GM12874 (cell line): ENCODE data around the gene YWHAE.

Source experiments
- TF ChIP-seq, protein P1 (sequence below): IDR thresholded peaks from 2 replicates; pipeline ENCODE4 v1.5.1; 2011; ENCODE audit warnings: low read depth, mild to moderate bottlenecking, control low read depth, low read length, moderate library complexity; ENCODE audit not compliant: insufficient read depth

YWHAE gene

DNA sequence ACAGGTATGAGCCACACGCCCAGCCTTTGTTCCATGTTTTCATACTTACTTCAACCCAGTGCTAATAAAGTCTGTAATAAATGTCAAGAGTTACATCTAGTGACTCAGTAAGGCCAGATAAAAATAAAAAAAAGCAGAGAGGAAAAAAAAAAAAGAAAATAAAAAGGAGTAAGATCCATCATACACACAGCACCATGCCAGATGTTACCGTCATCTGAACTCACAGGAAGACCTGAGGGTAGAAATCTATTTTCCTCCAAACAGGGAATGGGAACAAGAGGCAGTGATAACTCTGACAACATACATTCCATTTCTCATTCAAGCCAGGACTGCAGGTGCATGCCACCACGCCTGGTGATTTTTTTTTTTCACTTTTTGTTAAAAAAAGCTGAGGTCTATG is 35.3 kb upstream of the YWHAE start:
- TF ChIP-seq, protein P1, sequence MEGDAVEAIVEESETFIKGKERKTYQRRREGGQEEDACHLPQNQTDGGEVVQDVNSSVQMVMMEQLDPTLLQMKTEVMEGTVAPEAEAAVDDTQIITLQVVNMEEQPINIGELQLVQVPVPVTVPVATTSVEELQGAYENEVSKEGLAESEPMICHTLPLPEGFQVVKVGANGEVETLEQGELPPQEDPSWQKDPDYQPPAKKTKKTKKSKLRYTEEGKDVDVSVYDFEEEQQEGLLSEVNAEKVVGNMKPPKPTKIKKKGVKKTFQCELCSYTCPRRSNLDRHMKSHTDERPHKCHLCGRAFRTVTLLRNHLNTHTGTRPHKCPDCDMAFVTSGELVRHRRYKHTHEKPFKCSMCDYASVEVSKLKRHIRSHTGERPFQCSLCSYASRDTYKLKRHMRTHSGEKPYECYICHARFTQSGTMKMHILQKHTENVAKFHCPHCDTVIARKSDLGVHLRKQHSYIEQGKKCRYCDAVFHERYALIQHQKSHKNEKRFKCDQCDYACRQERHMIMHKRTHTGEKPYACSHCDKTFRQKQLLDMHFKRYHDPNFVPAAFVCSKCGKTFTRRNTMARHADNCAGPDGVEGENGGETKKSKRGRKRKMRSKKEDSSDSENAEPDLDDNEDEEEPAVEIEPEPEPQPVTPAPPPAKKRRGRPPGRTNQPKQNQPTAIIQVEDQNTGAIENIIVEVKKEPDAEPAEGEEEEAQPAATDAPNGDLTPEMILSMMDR: no peak

DNA sequence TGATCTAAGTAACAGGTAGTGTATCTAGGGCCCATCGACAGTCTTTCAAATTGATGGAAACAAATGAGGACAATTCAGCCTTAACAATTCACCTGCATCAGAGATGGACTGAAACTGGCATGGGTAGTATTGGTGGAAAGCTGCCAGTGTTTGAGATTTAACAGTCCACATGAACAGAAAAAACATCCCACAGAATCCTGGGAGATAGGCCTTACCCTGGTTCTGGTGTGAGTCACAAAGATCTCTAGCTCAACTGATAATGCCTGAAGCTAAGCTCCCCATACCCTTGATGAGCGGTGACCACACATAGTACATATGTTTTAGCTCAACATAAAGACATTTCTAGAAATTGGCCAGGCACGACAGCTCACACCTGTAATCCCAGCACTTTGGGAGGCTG is 34.1 kb upstream of the YWHAE start:
- TF ChIP-seq, protein P1: no peak

DNA sequence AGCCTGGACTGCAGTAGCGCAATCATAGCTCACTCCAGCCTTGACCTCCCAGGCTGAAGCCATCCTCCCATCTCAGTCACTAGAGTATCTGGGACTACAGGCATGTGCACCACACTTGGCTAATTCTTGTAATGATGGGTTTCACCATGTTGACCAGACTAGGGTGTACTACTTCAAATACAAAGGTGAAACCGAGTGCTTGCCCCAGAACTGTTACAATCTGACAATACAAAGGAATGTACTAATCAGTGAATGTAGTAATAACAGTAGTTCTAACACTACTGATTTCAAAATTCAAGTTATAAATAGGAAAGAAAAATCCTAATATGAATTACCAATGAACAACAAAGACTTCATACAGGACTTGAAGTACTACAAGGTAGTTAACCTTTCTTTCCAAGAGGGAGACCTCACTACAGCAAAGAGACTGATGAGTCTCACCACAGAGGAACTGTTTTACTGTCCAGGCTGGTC is 31.6 kb upstream of the YWHAE start:
- TF ChIP-seq, protein P1: no peak

DNA sequence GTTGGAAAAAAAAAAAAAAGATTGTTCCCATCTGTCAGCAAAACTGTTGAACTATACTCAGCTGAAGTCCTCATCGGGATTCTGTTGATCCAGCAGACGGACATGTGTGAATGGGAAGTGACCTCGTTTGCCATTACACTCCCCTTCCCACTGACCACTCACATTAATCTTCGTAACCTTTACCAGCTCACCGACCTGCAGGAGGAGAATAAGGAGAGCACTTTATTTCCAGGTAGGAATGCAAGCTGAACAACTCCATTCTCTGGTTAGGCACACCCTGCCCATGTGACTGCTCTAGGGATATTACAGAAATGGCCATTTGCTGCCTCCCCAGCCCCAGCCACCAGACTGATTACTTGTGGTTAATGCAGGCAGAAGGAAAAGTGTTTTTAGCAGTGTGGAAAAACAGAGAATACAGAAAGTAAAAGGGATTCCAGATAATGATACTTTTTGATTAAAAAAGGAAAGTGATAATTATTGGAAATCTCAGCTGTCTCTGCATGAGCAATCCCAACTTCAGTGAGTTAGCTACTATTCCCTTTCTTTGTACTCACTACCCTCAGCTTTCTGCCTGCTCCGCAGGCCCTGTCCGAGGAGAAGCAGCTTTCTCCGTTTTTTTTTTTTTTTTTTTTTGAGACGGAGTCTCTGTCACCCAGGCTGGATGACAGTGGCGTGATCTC is 23.6 kb upstream of the YWHAE start:
- TF ChIP-seq, protein P1: no peak

DNA sequence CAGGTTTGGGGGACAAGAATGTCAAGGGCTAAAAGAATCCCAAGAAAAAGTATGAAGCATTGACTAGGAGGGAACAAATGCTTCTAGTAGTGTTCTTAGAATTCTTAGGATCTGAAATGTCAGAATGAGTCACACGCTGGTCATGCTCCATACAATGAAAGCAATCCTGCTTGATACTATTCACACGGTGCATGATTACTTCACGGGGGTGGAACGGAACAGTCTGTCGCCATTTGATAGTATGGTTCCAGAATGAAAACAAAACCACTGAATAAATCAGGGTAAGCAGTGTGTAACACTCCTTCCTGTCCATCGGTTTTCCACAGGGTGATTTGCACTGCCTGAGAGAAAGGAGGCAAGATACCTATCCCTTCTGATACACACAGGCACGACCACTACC is 22.9 kb upstream of the YWHAE start:
- TF ChIP-seq, protein P1: no peak

DNA sequence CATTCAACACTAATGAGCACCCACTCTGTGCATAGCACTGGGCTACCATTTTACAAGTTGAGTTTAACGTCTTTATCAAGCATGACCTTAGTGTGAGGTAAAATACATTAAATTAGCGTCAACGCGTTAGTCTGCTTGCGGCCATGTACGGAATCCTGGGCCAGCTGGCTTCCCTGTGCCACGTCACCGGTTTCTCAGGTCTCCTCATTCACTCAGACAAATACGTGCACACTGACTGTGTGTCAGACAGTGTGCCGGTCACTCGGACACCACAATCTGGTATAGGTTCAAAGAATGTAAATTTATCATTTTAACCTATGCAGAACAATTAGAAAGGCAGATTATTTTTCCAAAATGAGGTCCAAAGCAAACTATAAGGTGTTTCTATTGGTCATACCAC is 21.4 kb upstream of the YWHAE start:
- TF ChIP-seq, protein P1: no peak

DNA sequence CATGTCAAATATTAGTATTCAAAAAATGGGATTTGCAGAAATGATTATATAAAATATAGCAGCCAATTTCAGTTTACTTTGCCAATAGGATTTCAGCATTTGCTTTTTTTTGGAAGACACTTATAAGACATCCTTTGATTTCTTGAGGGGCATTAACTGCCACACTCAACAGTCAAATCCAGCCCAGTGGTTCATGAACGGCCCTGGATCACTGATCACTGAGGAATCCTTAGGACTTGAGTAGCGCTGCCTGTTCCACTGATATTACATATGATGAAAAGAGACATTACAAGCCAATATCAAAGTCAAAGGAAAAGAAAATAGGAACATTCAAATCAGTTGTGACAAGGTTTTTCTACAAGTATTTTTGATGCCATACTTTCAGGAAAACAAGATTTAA is 21.0 kb upstream of the YWHAE start:
- TF ChIP-seq, protein P1: no peak

DNA sequence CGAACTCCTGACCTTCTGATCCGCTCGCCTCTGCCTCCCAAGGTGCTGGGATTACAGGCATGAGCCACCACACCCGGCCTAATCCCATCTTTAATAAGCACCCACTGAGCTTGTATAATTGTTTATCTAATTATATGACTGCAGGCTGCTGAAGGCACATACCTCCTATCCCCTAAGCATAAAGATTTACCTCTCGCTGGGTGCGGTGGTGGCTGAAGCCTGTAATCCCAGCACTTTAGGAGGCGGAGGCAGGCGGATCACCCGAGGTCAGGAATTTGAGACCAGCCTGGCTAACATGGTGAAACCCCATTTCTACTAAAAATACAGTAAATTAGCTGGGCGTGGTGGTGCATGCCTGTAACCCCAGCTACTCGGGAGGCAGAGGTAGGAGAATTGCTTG is 20.1 kb upstream of the YWHAE start:
- TF ChIP-seq, protein P1: no peak
